ENCODE measurements around the gene WWOX. TPM values are rescaled to one million over a fixed set of nuclear protein-coding genes. Genes with fewer than 3 reads are reported as not detected.

Gene WWOX
- total RNA-seq, 1 experiment from 2014 or later: 79.9 TPM

DNA sequence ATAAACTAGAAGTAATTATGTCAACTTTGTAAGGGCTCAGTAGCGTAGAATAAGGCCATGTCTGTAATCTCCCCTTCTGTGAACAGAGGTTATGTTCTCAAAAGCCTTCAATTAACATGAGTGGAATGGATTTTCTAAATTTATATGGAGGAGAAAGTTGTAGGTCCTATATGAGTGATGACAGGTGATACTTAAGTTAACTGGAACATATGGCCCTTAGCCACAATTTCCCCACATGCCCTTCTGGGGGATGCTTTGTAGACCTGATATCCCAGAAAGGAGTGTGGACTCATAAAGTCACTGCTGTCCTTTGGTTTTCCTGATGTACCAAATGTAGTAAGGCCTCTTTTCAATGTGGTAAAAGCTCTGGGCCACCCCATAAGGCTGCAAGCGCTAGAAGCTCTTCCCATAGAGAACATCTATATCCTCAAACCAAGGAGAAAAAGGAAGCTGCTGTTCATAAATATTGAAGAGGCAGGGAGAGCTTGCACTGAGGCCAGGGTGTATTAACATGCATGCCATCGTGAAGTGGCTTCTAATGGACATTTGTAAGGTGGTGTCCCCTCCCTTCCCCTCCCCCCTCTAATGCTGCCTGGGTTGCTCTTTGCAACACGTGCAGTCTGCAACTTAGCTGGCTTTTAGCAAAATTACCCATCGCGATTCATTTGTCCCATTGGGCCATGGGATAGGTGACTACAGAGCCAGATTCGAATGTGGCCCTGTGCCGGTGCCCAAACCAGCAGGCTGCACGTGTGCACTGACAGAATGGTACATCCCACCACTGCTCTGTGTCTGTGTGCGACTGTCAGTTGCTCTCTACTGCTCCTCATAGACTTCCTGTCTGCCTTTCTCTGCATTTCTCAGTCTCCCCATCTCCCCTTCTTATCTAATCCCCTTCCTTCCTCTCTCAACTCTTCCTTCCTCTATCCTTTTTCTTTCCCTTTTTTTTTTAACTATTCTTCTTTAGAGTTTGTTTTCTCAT is 269.0 kb downstream of the WWOX start:
- BruUV-seq (replicated peaks): no TSS peak
- no peaks in the 10 kb centered on the region for H3K9me3 ChIP-seq (ENCODE audit: low read depth, low read length, poor library complexity, severe bottlenecking)
- ChIA-PET POLR2A (ENCODE audit: low non-redundant PET) (no interaction called here), CTCF (no interaction called here)
- no peak overlapping the region for H3K27ac ChIP-seq (ENCODE audit: low read depth, low read length, poor library complexity, severe bottlenecking)
- intact Hi-C loops (cut with micrococcal nuclease; ENCODE audit: unreplicated experiment): no loop called here
- H3K4me3 ChIP-seq (ENCODE audit: low read depth, low read length, poor library complexity, severe bottlenecking): no peak overlapping the region
- H3K36me3 ChIP-seq (ENCODE audit: insufficient read depth, low read length, poor library complexity, severe bottlenecking): no peaks in the 10 kb centered on the region
- no peaks in the 10 kb centered on the region for H3K27me3 ChIP-seq (replicated peaks; ENCODE audit: insufficient read depth, low read depth, low read length, poor library complexity)
- TF ChIP-seq, protein P1, sequence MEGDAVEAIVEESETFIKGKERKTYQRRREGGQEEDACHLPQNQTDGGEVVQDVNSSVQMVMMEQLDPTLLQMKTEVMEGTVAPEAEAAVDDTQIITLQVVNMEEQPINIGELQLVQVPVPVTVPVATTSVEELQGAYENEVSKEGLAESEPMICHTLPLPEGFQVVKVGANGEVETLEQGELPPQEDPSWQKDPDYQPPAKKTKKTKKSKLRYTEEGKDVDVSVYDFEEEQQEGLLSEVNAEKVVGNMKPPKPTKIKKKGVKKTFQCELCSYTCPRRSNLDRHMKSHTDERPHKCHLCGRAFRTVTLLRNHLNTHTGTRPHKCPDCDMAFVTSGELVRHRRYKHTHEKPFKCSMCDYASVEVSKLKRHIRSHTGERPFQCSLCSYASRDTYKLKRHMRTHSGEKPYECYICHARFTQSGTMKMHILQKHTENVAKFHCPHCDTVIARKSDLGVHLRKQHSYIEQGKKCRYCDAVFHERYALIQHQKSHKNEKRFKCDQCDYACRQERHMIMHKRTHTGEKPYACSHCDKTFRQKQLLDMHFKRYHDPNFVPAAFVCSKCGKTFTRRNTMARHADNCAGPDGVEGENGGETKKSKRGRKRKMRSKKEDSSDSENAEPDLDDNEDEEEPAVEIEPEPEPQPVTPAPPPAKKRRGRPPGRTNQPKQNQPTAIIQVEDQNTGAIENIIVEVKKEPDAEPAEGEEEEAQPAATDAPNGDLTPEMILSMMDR (conservative IDR thresholded peaks at IDR 0.05; ENCODE audit: low read depth, low read length): no peak
- TF ChIP-seq EZH2 (IDR thresholded peaks at IDR 0.05; ENCODE audit: borderline replicate concordance, low read depth, low read length, poor library complexity, severe bottlenecking): no peak
- no peak for DNase-seq (ENCODE audit: low spot score)
- H3K4me1 ChIP-seq (ENCODE audit: insufficient read depth, low read length, poor library complexity, severe bottlenecking): no peaks in the 10 kb centered on the region

DNA sequence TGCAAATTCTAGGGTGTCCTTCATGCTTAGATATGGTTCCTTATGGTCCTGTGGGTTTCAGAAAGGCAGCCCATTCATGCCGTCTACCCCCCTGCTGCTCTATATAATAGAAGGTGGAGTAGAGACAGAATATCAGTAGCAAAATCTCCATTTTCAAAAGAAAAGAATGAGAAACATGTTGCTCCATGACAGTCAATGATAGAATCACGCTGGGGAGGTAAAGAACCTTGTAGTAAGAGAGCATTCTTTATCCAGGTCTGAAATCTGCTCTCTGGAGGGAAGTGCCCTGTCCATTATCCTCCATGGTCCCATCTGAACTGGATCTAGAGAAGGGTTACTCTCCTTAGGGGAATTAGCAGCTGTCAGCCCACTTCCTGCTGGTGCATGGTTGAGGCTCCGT is 272.8 kb downstream of the WWOX start:
- TF ChIP-seq EZH2 (IDR thresholded peaks at IDR 0.05; ENCODE audit: borderline replicate concordance, low read depth, low read length, poor library complexity, severe bottlenecking): no peak
- TF ChIP-seq, protein P1 (conservative IDR thresholded peaks at IDR 0.05; ENCODE audit: low read depth, low read length): no peak
- BruUV-seq (replicated peaks): no TSS peak

DNA sequence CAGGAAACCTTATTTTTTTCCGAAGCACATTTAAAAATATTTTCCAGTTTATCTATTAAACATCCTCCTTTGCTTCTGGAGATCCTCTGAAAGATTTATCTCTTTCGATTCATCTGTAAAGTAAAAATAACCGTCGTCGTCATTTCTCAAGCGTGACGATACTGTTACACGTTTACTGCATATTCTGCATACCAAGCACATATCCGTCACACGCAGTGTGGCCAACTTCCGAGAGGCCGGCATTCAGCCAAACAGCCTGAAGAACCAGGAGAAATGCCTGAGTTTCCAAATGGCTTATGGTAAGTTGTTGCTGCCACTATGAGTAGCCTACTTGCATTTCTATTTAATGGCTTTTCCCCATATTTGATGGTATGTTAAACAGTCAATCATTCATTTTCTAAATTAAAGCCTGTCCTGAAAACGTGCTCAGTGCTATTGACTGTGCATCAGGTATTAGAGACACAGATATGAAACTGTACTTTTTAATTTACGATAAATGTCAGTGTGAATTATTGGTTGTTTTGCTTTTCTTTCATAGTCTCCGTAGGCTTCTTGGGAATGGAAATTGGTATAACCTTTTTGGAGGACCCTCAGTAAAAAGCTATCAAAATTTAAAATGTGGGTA is 275.7 kb downstream of the WWOX start:
- CTCF ChIA-PET: interaction anchor here (0.7 kb wide), 1 partner anchor 1466 kb away, joined by 12 read pairs; no protein-coding TSS in a partner anchor
- no peaks in the 10 kb centered on the region for H3K36me3 ChIP-seq (ENCODE audit: insufficient read depth, low read length, poor library complexity, severe bottlenecking)
- H3K4me1 ChIP-seq (ENCODE audit: insufficient read depth, low read length, poor library complexity, severe bottlenecking): no peaks in the 10 kb centered on the region
- no peak for DNase-seq (ENCODE audit: low spot score)
- no peaks in the 10 kb centered on the region for H3K9me3 ChIP-seq (ENCODE audit: low read depth, low read length, poor library complexity, severe bottlenecking)
- BruUV-seq (replicated peaks): no TSS peak
- H3K4me3 ChIP-seq (ENCODE audit: low read depth, low read length, poor library complexity, severe bottlenecking): no peak overlapping the region
- H3K27ac ChIP-seq (ENCODE audit: low read depth, low read length, poor library complexity, severe bottlenecking): no peak overlapping the region
- TF ChIP-seq, protein P1 (conservative IDR thresholded peaks at IDR 0.05; ENCODE audit: low read depth, low read length): no peak
- TF ChIP-seq EZH2 (IDR thresholded peaks at IDR 0.05; ENCODE audit: borderline replicate concordance, low read depth, low read length, poor library complexity, severe bottlenecking): no peak
- POLR2A ChIA-PET (ENCODE audit: low non-redundant PET): no interaction called here
- intact Hi-C loops (cut with micrococcal nuclease; ENCODE audit: unreplicated experiment): no loop called here
- no peaks in the 10 kb centered on the region for H3K27me3 ChIP-seq (replicated peaks; ENCODE audit: insufficient read depth, low read depth, low read length, poor library complexity)

More for the DNA sequence above, 272.8 kb downstream of the WWOX start:
- ChIA-PET POLR2A (ENCODE audit: low non-redundant PET) (no interaction called here), CTCF (no interaction called here)
- intact Hi-C loops (cut with micrococcal nuclease; ENCODE audit: unreplicated experiment): no loop called here
- Histone ChIP-seq H3K27ac (ENCODE audit: low read depth, low read length, poor library complexity, severe bottlenecking) (no peak overlapping the region), H3K4me3 (ENCODE audit: low read depth, low read length, poor library complexity, severe bottlenecking) (no peak overlapping the region), H3K9me3 (ENCODE audit: low read depth, low read length, poor library complexity, severe bottlenecking) (no peaks in the 10 kb centered on the region), H3K27me3 (replicated peaks; ENCODE audit: insufficient read depth, low read depth, low read length, poor library complexity) (no peaks in the 10 kb centered on the region), H3K4me1 (ENCODE audit: insufficient read depth, low read length, poor library complexity, severe bottlenecking) (no peaks in the 10 kb centered on the region), H3K36me3 (ENCODE audit: insufficient read depth, low read length, poor library complexity, severe bottlenecking) (no peaks in the 10 kb centered on the region)
- DNase-seq (ENCODE audit: low spot score): no peak

Measured in A673 (cell line).